Trophoblast cell (in vitro differentiated cells and primary cell): Measurements from ENCODE around the gene TIMM44.

ENCODE experiments used
- DNase-seq, 2 donors: peaks; one replicate each; pipeline ENCODE4 v3.0.0-alpha.2; 2016
- H2AFZ ChIP-seq: 2 replicates; pipeline ENCODE4 v1.6.1; 2013; ENCODE audit warnings: low read length, moderate library complexity, mild to moderate bottlenecking; ENCODE audit not compliant: insufficient read depth, poor library complexity
- H2AK5ac ChIP-seq: 2 replicates; pipeline ENCODE4 v1.6.1; 2013; ENCODE audit warnings: mild to moderate bottlenecking, low read length
- H2BK120ac ChIP-seq: 2 replicates; pipeline ENCODE4 v1.6.1; 2013; ENCODE audit warnings: low read length, mild to moderate bottlenecking, moderate library complexity; ENCODE audit not compliant: insufficient read depth, poor library complexity
- H2BK12ac ChIP-seq: 2 replicates; pipeline ENCODE4 v1.6.1; 2013; ENCODE audit warnings: mild to moderate bottlenecking, low read length, moderate library complexity
- H2BK5ac ChIP-seq: 2 replicates; pipeline ENCODE4 v1.6.1; 2013; ENCODE audit warnings: low read length, low read depth, moderate library complexity, mild to moderate bottlenecking; ENCODE audit not compliant: poor library complexity
- H3K14ac ChIP-seq: 2 replicates; pipeline ENCODE4 v1.6.1; 2013; ENCODE audit warnings: mild to moderate bottlenecking, low read length
- H3K18ac ChIP-seq: 2 replicates; pipeline ENCODE4 v1.6.1; 2013; ENCODE audit warnings: mild to moderate bottlenecking, low read length
- H3K23ac ChIP-seq: 2 replicates; pipeline ENCODE4 v1.6.1; 2013; ENCODE audit warnings: low read length
- H3K27ac ChIP-seq: 2 replicates; pipeline ENCODE4 v1.5.1; 2013; ENCODE audit warnings: low read depth, mild to moderate bottlenecking, inconsistent platforms, low read length, moderate library complexity
- H3K27me3 ChIP-seq: 2 replicates; pipeline ENCODE4 v1.6.1; 2013; ENCODE audit warnings: inconsistent platforms, mild to moderate bottlenecking, low read length, moderate library complexity; ENCODE audit not compliant: insufficient read depth
- H3K36me3 ChIP-seq, 2 experiments: 1 replicate in 1 of 2; 2 replicates in 1 of 2; pipeline ENCODE4 v1.6.1; 2013; ENCODE audit warnings: low read length in 2 of 2, mild to moderate bottlenecking in 2 of 2, moderate library complexity in 1 of 2; ENCODE audit not compliant: insufficient read depth in 2 of 2, control insufficient read depth in 1 of 2
- H3K4ac ChIP-seq: 2 replicates; pipeline ENCODE4 v1.6.1; 2013; ENCODE audit warnings: low read depth, mild to moderate bottlenecking, low read length, moderate library complexity
- H3K4me1 ChIP-seq, 2 experiments: 1 replicate in 1 of 2; 2 replicates in 1 of 2; pipeline ENCODE4 v1.6.1; 2013; ENCODE audit warnings: low read length in 2 of 2, mild to moderate bottlenecking in 2 of 2, moderate library complexity in 1 of 2; ENCODE audit not compliant: insufficient read depth in 2 of 2, control insufficient read depth in 1 of 2
- H3K4me2 ChIP-seq: 2 replicates; pipeline ENCODE4 v1.6.1; 2013; ENCODE audit warnings: inconsistent platforms, mild to moderate bottlenecking, low read length, moderate library complexity
- H3K4me3 ChIP-seq: 2 replicates; pipeline ENCODE4 v1.5.1; 2013; ENCODE audit warnings: mild to moderate bottlenecking, low read depth, low read length, inconsistent platforms
- H3K79me1 ChIP-seq: one replicate; pipeline ENCODE4 v1.6.1; 2013; ENCODE audit warnings: low read length
- H3K79me2 ChIP-seq: 2 replicates; pipeline ENCODE4 v1.6.1; 2013; ENCODE audit warnings: low read length, mild to moderate bottlenecking; ENCODE audit not compliant: control insufficient read depth, insufficient read depth, poor library complexity
- H3K9ac ChIP-seq: 2 replicates; pipeline ENCODE4 v1.6.1; 2013; ENCODE audit warnings: mild to moderate bottlenecking, low read length
- H3K9me3 ChIP-seq: 2 replicates; pipeline ENCODE4 v1.6.1; 2013; ENCODE audit warnings: low read depth, mild to moderate bottlenecking, control low read depth, inconsistent platforms, low read length; ENCODE audit not compliant: insufficient read depth
- H4K12ac ChIP-seq: 2 replicates; pipeline ENCODE4 v1.6.1; 2013; ENCODE audit warnings: low read depth, mild to moderate bottlenecking, low read length, moderate library complexity
- H4K8ac ChIP-seq: 2 replicates; pipeline ENCODE4 v1.6.1; 2013; ENCODE audit warnings: low read depth, mild to moderate bottlenecking, low read length, moderate library complexity
- H4K91ac ChIP-seq: one replicate; pipeline ENCODE4 v1.6.1; 2013; ENCODE audit warnings: low read depth, mild to moderate bottlenecking, low read length, moderate library complexity
- WGBS: extraction: QIAGEN DNeasy Blood & Tissue Kit; methylation state at CpG from one replicate; pipeline ENCODE4 v1.1.7; 2013; ENCODE audit warnings: missing lambda C conversion rate; ENCODE audit not compliant: insufficient read length, insufficient coverage; ENCODE audit errors: extremely low coverage; 5-methylcytosine and 5-hydroxymethylcytosine counted together

TIMM44 gene

GRCh38 chr19:7881910-7882309, 61.6 kb downstream of the TIMM44 start:
- Histone ChIP-seq H3K23ac (no peak overlapping the region), H3K4ac (no peak overlapping the region), H3K14ac (no peak overlapping the region), H2BK5ac (no peak overlapping the region), H2BK12ac (no peak overlapping the region), H3K4me2 (no peak overlapping the region), H3K18ac (no peak overlapping the region), H3K27me3 (no peaks in the 10 kb centered on the region), H3K9me3 (no peaks in the 10 kb centered on the region), H3K9ac (no peak overlapping the region), H3K79me2 (no peaks in the 10 kb centered on the region), H4K12ac (no peak overlapping the region), H3K27ac (no peak overlapping the region), H3K4me3 (no peak overlapping the region), H3K79me1 (no peaks in the 10 kb centered on the region), H4K91ac (no peak overlapping the region), H3K4me1 (no peaks in the 10 kb centered on the region), H4K8ac (no peak overlapping the region), H2BK120ac (no peak overlapping the region), H2AFZ (no peak overlapping the region), H3K36me3 (no peaks in the 10 kb centered on the region), H2AK5ac (no peak overlapping the region)
- no peak for DNase-seq
- no CpG with 5 or more reads among the region's 3 CpGs for WGBS

GRCh38 chr19:7879836-7880235, 63.6 kb downstream of the TIMM44 start:
- H2BK5ac ChIP-seq, result no peak overlapping the region

GRCh38 chr19:7879111-7879807, 64.2 kb downstream of the TIMM44 start:
- no peak overlapping the region for H2BK12ac ChIP-seq
- DNase-seq, result no peak
- H2AFZ ChIP-seq, result no peak overlapping the region
- H3K9ac ChIP-seq, result no peak overlapping the region
- H3K4ac ChIP-seq, result no peak overlapping the region
- peaks cover 0 to 4% of the 10 kb centered on the region in 2 experiments for H3K4me1 ChIP-seq
- H3K4me3 ChIP-seq, result no peak overlapping the region
- H3K79me2 ChIP-seq, result no peaks in the 10 kb centered on the region
- WGBS, result no CpG with 5 or more reads among the region's 18 CpGs
- no peak overlapping the region for H2BK120ac ChIP-seq
- no peak overlapping the region for H4K91ac ChIP-seq
- no peak overlapping the region for H3K18ac ChIP-seq
- no peaks in the 10 kb centered on the region for H3K36me3 ChIP-seq
- H4K12ac ChIP-seq, result no peak overlapping the region
- H3K79me1 ChIP-seq, result no peaks in the 10 kb centered on the region
- H3K9me3 ChIP-seq, result no peaks in the 10 kb centered on the region
- H3K23ac ChIP-seq, result no peak overlapping the region
- H3K14ac ChIP-seq, result no peak overlapping the region
- no peak overlapping the region for H3K27ac ChIP-seq
- H3K27me3 ChIP-seq, result peaks cover 7% of the 10 kb centered on the region
- H2BK5ac ChIP-seq, result no peak overlapping the region
- H3K4me2 ChIP-seq, result no peak overlapping the region
- H2AK5ac ChIP-seq, result peak overlapping the region; percentile 24
- H4K8ac ChIP-seq, result no peak overlapping the region

More at GRCh38 chr19:7879836-7880235, 63.6 kb downstream of the TIMM44 start:
- no peak overlapping the region for H3K4me2 ChIP-seq
- H3K27me3 ChIP-seq, result peaks cover 2% of the 10 kb centered on the region
- H3K9me3 ChIP-seq, result no peaks in the 10 kb centered on the region
- H2BK12ac ChIP-seq, result no peak overlapping the region
- H3K23ac ChIP-seq, result no peak overlapping the region
- H2BK120ac ChIP-seq, result no peak overlapping the region
- no peak for DNase-seq
- H2AFZ ChIP-seq, result no peak overlapping the region
- H3K14ac ChIP-seq, result no peak overlapping the region
- H2AK5ac ChIP-seq, result no peak overlapping the region
- no peaks in the 10 kb centered on the region for H3K79me2 ChIP-seq
- H3K4me1 ChIP-seq, result no peaks in the 10 kb centered on the region
- WGBS, result no CpG with 5 or more reads among the region's 19 CpGs
- no peak overlapping the region for H4K12ac ChIP-seq
- no peak overlapping the region for H4K8ac ChIP-seq
- H3K4me3 ChIP-seq, result no peak overlapping the region
- H3K36me3 ChIP-seq, result no peaks in the 10 kb centered on the region
- H3K9ac ChIP-seq, result no peak overlapping the region
- no peak overlapping the region for H3K4ac ChIP-seq
- H4K91ac ChIP-seq, result no peak overlapping the region
- no peaks in the 10 kb centered on the region for H3K79me1 ChIP-seq
- no peak overlapping the region for H3K18ac ChIP-seq
- H3K27ac ChIP-seq, result no peak overlapping the region

- Histone ChIP-seq H2AFZ (no peak overlapping the region), H2BK12ac (no peak overlapping the region), H4K8ac (no peak overlapping the region), H3K18ac (no peak overlapping the region), H3K14ac (no peak overlapping the region), H3K4me2 (no peak overlapping the region), H4K12ac (no peak overlapping the region), H2AK5ac (no peak overlapping the region), H3K23ac (no peak overlapping the region), H2BK120ac (no peak overlapping the region), H3K27ac (no peak overlapping the region), H3K4ac (no peak overlapping the region), H3K4me1 (peaks cover 0 to 7% of the 10 kb centered on the region in 2 experiments), H3K27me3 (peaks cover 19% of the 10 kb centered on the region), H2BK5ac (no peak overlapping the region), H3K9me3 (no peaks in the 10 kb centered on the region), H3K79me1 (no peaks in the 10 kb centered on the region), H3K4me3 (no peak overlapping the region), H4K91ac (no peak overlapping the region), H3K79me2 (no peaks in the 10 kb centered on the region), H3K36me3 (no peaks in the 10 kb centered on the region), H3K9ac (no peak overlapping the region)
- DNase-seq, result no peak
- whole genome bisulfite sequencing, result no CpG with 5 or more reads among the region's 6 CpGs
Observed at GRCh38 chr19:7877249-7877836, 66.1 kb downstream of the TIMM44 start.
